Mucosa of rectum (tissue), 2 donors: ENCODE measurements around the gene MGAT5.

Experiments
- H3K27ac ChIP-seq, 2 donors: one replicate each; pipeline ENCODE4 v1.7.0; 2013; ENCODE audit warnings: inconsistent platforms in 2 of 2, low read depth in 2 of 2, low read length in 2 of 2
- H3K27me3 ChIP-seq, 2 donors: one replicate each; pipeline ENCODE4 v1.7.0; 2013; ENCODE audit warnings: low read length in 2 of 2; ENCODE audit not compliant: control insufficient read depth in 2 of 2, insufficient read depth in 2 of 2
- H3K36me3 ChIP-seq, 2 donors: one replicate each; pipeline ENCODE4 v1.7.0; 2013; ENCODE audit warnings: low read length in 2 of 2; ENCODE audit not compliant: control insufficient read depth in 2 of 2, insufficient read depth in 2 of 2
- H3K4me1 ChIP-seq, 2 donors: one replicate each; pipeline ENCODE4 v1.7.0; 2013; ENCODE audit warnings: low read length in 2 of 2, mild to moderate bottlenecking in 1 of 2; ENCODE audit not compliant: control insufficient read depth in 2 of 2, insufficient read depth in 2 of 2
- H3K4me3 ChIP-seq, 2 donors: one replicate each; pipeline ENCODE4 v1.7.0; 2013; ENCODE audit warnings: low read length in 2 of 2
- H3K9ac ChIP-seq, 2 donors: one replicate each; pipeline ENCODE4 v1.7.0; 2013; ENCODE audit warnings: low read length in 2 of 2, low read depth in 1 of 2, mild to moderate bottlenecking in 1 of 2
- H3K9me3 ChIP-seq, 2 donors: one replicate each; pipeline ENCODE4 v1.7.0; 2013; ENCODE audit warnings: low read length in 2 of 2; ENCODE audit not compliant: control insufficient read depth in 2 of 2
- donor health status: healthy.
- donor health status: Normal muscosa, but diverticular disease.

The MGAT5 gene

GRCh38 chr2:134443814-134444480 is 190.1 kb downstream of the MGAT5 start:
- Histone ChIP-seq H3K36me3 (peaks cover 34 to 37% of the 10 kb centered on the region in 2 donors), H3K9ac (no peak overlapping the region), H3K9me3 (no peaks in the 10 kb centered on the region), H3K27me3 (no peaks in the 10 kb centered on the region), H3K4me3 (no peak overlapping the region), H3K27ac (no peak overlapping the region), H3K4me1 (no peaks in the 10 kb centered on the region)

GRCh38 chr2:134445116-134445515 is 191.2 kb downstream of the MGAT5 start:
- H3K4me1 ChIP-seq: no peaks in the 10 kb centered on the region
- H3K27me3 ChIP-seq: no peaks in the 10 kb centered on the region
- H3K4me3 ChIP-seq: no peak overlapping the region
- no peak overlapping the region for H3K9ac ChIP-seq
- peaks cover 30 to 37% of the 10 kb centered on the region in 2 donors for H3K36me3 ChIP-seq
- no peak overlapping the region for H3K27ac ChIP-seq
- H3K9me3 ChIP-seq: no peaks in the 10 kb centered on the region

- Histone ChIP-seq H3K27ac (no peak overlapping the region), H3K9me3 (no peaks in the 10 kb centered on the region), H3K36me3 (peaks cover 30 to 34% of the 10 kb centered on the region in 2 donors), H3K9ac (no peak overlapping the region), H3K27me3 (no peaks in the 10 kb centered on the region), H3K4me3 (no peak overlapping the region), H3K4me1 (no peaks in the 10 kb centered on the region)
Measured at GRCh38 chr2:134445985-134446382, 192.1 kb downstream of the MGAT5 start.

GRCh38 chr2:134446383-134447017 is 192.6 kb downstream of the MGAT5 start:
- no peaks in the 10 kb centered on the region for H3K27me3 ChIP-seq
- H3K9me3 ChIP-seq: no peaks in the 10 kb centered on the region
- H3K9ac ChIP-seq: no peak overlapping the region
- H3K4me3 ChIP-seq: no peak overlapping the region
- no peak overlapping the region for H3K27ac ChIP-seq
- no peaks in the 10 kb centered on the region for H3K4me1 ChIP-seq
- peaks cover 30 to 31% of the 10 kb centered on the region in 2 donors for H3K36me3 ChIP-seq

- Histone ChIP-seq H3K27me3 (no peaks in the 10 kb centered on the region), H3K4me3 (no peak overlapping the region), H3K9ac (no peak overlapping the region), H3K4me1 (no peaks in the 10 kb centered on the region), H3K27ac (no peak overlapping the region), H3K9me3 (no peaks in the 10 kb centered on the region), H3K36me3 (peaks cover 21 to 24% of the 10 kb centered on the region in 2 donors)
Measured at GRCh38 chr2:134447669-134448068, 193.8 kb downstream of the MGAT5 start.

- no peaks in the 10 kb centered on the region for H3K9me3 ChIP-seq
- H3K4me3 ChIP-seq: no peak overlapping the region
- H3K36me3 ChIP-seq: peaks cover 21 to 22% of the 10 kb centered on the region in 2 donors
- H3K9ac ChIP-seq: no peak overlapping the region
- H3K4me1 ChIP-seq: no peaks in the 10 kb centered on the region
- no peak overlapping the region for H3K27ac ChIP-seq
- H3K27me3 ChIP-seq: no peaks in the 10 kb centered on the region
Measured at GRCh38 chr2:134448650-134449049, 194.8 kb downstream of the MGAT5 start.

- Histone ChIP-seq H3K9me3 (no peaks in the 10 kb centered on the region), H3K36me3 (peaks cover 20 to 23% of the 10 kb centered on the region in 2 donors), H3K4me1 (no peaks in the 10 kb centered on the region), H3K9ac (no peak overlapping the region), H3K27me3 (no peaks in the 10 kb centered on the region), H3K27ac (no peak overlapping the region), H3K4me3 (no peak overlapping the region)
Measured at GRCh38 chr2:134449157-134449556, 195.3 kb downstream of the MGAT5 start.

GRCh38 chr2:134449751-134450513 is 196.1 kb downstream of the MGAT5 start:
- no peak overlapping the region for H3K27ac ChIP-seq
- no peaks in the 10 kb centered on the region for H3K27me3 ChIP-seq
- peaks cover 15 to 24% of the 10 kb centered on the region in 2 donors for H3K36me3 ChIP-seq
- no peaks in the 10 kb centered on the region for H3K9me3 ChIP-seq
- no peak overlapping the region for H3K9ac ChIP-seq
- no peak overlapping the region for H3K4me3 ChIP-seq
- H3K4me1 ChIP-seq: no peaks in the 10 kb centered on the region

- Histone ChIP-seq H3K4me1 (no peaks in the 10 kb centered on the region), H3K27me3 (no peaks in the 10 kb centered on the region), H3K9ac (no peak overlapping the region), H3K4me3 (no peak overlapping the region), H3K36me3 (peaks cover 15 to 28% of the 10 kb centered on the region in 2 donors), H3K27ac (no peak overlapping the region), H3K9me3 (no peaks in the 10 kb centered on the region)
Measured at GRCh38 chr2:134451347-134451630, 197.4 kb downstream of the MGAT5 start.

- Histone ChIP-seq H3K4me3 (no peak overlapping the region), H3K9ac (no peak overlapping the region)
Measured at GRCh38 chr2:134452042-134452733, 198.3 kb downstream of the MGAT5 start.

More at GRCh38 chr2:134452042-134452733, 198.3 kb downstream of the MGAT5 start:
- Histone ChIP-seq H3K27ac (no peak overlapping the region), H3K27me3 (no peaks in the 10 kb centered on the region), H3K36me3 (peaks cover 15 to 26% of the 10 kb centered on the region in 2 donors), H3K4me1 (no peaks in the 10 kb centered on the region), H3K9me3 (no peaks in the 10 kb centered on the region)
